ENCODE measurements around the gene VWA5B1. TPM values are rescaled to one million over a fixed set of nuclear protein-coding genes. Genes with fewer than 3 reads are reported as not detected.

Gene VWA5B1
- polyA plus RNA-seq, 1 donor (not counting 4 experiments of a cell fraction or from before 2014, with no cell fraction given), result not detected

- no peak overlapping the region for H3K4me3 ChIP-seq (ENCODE audit: control insufficient read depth in 2 of 3, extremely low read depth in 1 of 3, insufficient read depth in 2 of 3, low read depth in 1 of 3, low read length in 3 of 3)
- no peak overlapping the region for H3K4me2 ChIP-seq (ENCODE audit: control insufficient read depth, extremely low read depth, insufficient read depth, low read depth, low read length)
- H3K9ac ChIP-seq (ENCODE audit: control insufficient read depth, extremely low read depth, insufficient read depth, low read length), result no peak overlapping the region
- no peak for DNase-seq (ENCODE audit: low read depth, low spot score)
- H4K20me1 ChIP-seq (ENCODE audit: control insufficient read depth, extremely low read depth, insufficient read depth, low read length), result no peaks in the 10 kb centered on the region
- dilution Hi-C loops (cut with MboI; ENCODE audit: extremely low pct_ligation_motif_present, low sequenced_read_pairs), result no loop called here
- no peaks in the 10 kb centered on the region for H3K36me3 ChIP-seq (ENCODE audit: control insufficient read depth in 2 of 2, extremely low read depth in 1 of 2, insufficient read depth in 2 of 2, low read length in 2 of 2)
- H2AFZ ChIP-seq (ENCODE audit: control insufficient read depth, low read length), result no peak overlapping the region
- H3K79me2 ChIP-seq (ENCODE audit: control insufficient read depth, insufficient read depth, low read length), result no peaks in the 10 kb centered on the region
- H3K27me3 ChIP-seq (ENCODE audit: control insufficient read depth, extremely low read depth, insufficient read depth, low read length), result peaks cover 22% of the 10 kb centered on the region
- H3K27ac ChIP-seq (ENCODE audit: control insufficient read depth, insufficient read depth, low read length), result no peak overlapping the region
- H3K9me3 ChIP-seq (ENCODE audit: control insufficient read depth, low read depth, low read length), result no peaks in the 10 kb centered on the region
- no peaks in the 10 kb centered on the region for H3K9me1 ChIP-seq (ENCODE audit: control insufficient read depth, extremely low read depth, insufficient read depth, low read length)
- FAIRE-seq, result no peak
- TF ChIP-seq, protein P1, sequence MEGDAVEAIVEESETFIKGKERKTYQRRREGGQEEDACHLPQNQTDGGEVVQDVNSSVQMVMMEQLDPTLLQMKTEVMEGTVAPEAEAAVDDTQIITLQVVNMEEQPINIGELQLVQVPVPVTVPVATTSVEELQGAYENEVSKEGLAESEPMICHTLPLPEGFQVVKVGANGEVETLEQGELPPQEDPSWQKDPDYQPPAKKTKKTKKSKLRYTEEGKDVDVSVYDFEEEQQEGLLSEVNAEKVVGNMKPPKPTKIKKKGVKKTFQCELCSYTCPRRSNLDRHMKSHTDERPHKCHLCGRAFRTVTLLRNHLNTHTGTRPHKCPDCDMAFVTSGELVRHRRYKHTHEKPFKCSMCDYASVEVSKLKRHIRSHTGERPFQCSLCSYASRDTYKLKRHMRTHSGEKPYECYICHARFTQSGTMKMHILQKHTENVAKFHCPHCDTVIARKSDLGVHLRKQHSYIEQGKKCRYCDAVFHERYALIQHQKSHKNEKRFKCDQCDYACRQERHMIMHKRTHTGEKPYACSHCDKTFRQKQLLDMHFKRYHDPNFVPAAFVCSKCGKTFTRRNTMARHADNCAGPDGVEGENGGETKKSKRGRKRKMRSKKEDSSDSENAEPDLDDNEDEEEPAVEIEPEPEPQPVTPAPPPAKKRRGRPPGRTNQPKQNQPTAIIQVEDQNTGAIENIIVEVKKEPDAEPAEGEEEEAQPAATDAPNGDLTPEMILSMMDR (optimal IDR thresholded peaks at IDR 0.05 in 1 of 3, IDR thresholded peaks at IDR 0.05 in 1 of 3, conservative IDR thresholded peaks at IDR 0.05 in 1 of 3; ENCODE audit: extremely low read depth in 1 of 3, insufficient read depth in 2 of 3, low read length in 3 of 3), result no peak
- no peak for TF ChIP-seq EZH2 (IDR thresholded peaks at IDR 0.05; ENCODE audit: low read length)
- no peaks in the 10 kb centered on the region for H3K4me1 ChIP-seq (ENCODE audit: control insufficient read depth, extremely low read depth, insufficient read depth, low read length)
These were observed 8.0 kb downstream of the VWA5B1 start for GRCh38 chr1:20298626-20299025.

DNA sequence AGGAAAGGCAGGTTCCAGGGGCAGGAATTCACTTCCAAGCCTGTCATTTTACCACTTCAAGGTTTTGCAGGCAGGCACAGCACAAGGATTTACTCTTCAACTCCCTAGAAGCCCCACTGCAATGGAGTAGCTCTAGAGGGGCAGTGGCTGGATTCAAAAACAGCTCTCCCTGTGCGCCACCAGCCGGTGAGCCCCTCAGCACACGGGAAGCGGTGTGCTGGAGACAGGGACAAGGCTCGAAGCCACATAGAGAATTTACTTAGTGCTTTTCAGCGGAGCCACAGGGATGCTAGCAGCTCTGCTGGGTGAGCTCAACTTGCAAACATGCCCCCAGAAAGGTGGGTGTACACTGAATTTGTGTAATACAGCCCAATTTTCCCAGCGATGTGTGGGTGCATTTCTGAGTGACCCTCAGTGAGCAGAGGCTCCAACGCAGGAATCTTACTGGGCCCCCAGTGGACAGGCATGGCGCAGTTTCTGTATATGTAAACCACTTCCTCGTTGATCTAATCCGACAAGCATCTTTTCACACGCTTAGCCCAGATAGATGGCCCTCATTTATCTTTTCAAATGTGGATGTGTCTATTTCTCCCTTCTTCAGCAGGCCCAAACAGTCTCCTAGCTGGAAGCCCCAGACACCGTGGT is 10.9 kb downstream of the VWA5B1 start:
- FAIRE-seq, result no peak
- H3K9ac ChIP-seq (ENCODE audit: control insufficient read depth, extremely low read depth, insufficient read depth, low read length), result no peak overlapping the region
- no peak overlapping the region for H3K27ac ChIP-seq (ENCODE audit: control insufficient read depth, insufficient read depth, low read length)
- H3K9me3 ChIP-seq (ENCODE audit: control insufficient read depth, low read depth, low read length), result no peaks in the 10 kb centered on the region
- H3K4me1 ChIP-seq (ENCODE audit: control insufficient read depth, extremely low read depth, insufficient read depth, low read length), result no peaks in the 10 kb centered on the region
- no peak overlapping the region for H3K4me2 ChIP-seq (ENCODE audit: control insufficient read depth, extremely low read depth, insufficient read depth, low read depth, low read length)
- peaks cover 37% of the 10 kb centered on the region for H3K27me3 ChIP-seq (ENCODE audit: control insufficient read depth, extremely low read depth, insufficient read depth, low read length)
- H3K36me3 ChIP-seq (ENCODE audit: control insufficient read depth in 2 of 2, extremely low read depth in 1 of 2, insufficient read depth in 2 of 2, low read length in 2 of 2), result no peaks in the 10 kb centered on the region
- dilution Hi-C loops (cut with MboI; ENCODE audit: extremely low pct_ligation_motif_present, low sequenced_read_pairs), result no loop called here
- no peak for TF ChIP-seq EZH2 (IDR thresholded peaks at IDR 0.05; ENCODE audit: low read length)
- TF ChIP-seq, protein P1 (optimal IDR thresholded peaks at IDR 0.05 in 1 of 3, IDR thresholded peaks at IDR 0.05 in 1 of 3, conservative IDR thresholded peaks at IDR 0.05 in 1 of 3; ENCODE audit: extremely low read depth in 1 of 3, insufficient read depth in 2 of 3, low read length in 3 of 3), result no peak
- H3K4me3 ChIP-seq (ENCODE audit: control insufficient read depth in 2 of 3, extremely low read depth in 1 of 3, insufficient read depth in 2 of 3, low read depth in 1 of 3, low read length in 3 of 3), result no peak overlapping the region
- H3K9me1 ChIP-seq (ENCODE audit: control insufficient read depth, extremely low read depth, insufficient read depth, low read length), result no peaks in the 10 kb centered on the region
- no peak overlapping the region for H2AFZ ChIP-seq (ENCODE audit: control insufficient read depth, low read length)
- no peaks in the 10 kb centered on the region for H4K20me1 ChIP-seq (ENCODE audit: control insufficient read depth, extremely low read depth, insufficient read depth, low read length)
- no peaks in the 10 kb centered on the region for H3K79me2 ChIP-seq (ENCODE audit: control insufficient read depth, insufficient read depth, low read length)
- no peak for DNase-seq (ENCODE audit: low read depth, low spot score)

All from keratinocyte (primary cell).